CD4-positive, alpha-beta memory T cell (primary cell): ENCODE data around the gene RNF44. TPM values are rescaled to one million over a fixed set of nuclear protein-coding genes. Genes with fewer than 3 reads are reported as not detected.

Experiments used
- CTCF ChIA-PET: fragments of 350-600 bp; sonication (Branson Sonifier 250); formaldehyde crosslinking; loops from one replicate; lab custom pipeline; 2021; ENCODE audit warnings: inconsistent platforms; ENCODE audit not compliant: partially characterized antibody; lab: Charles Lee
- POLR2A ChIA-PET: fragments of 350-600 bp; sonication (Branson Sonifier 250); formaldehyde crosslinking; loops from one replicate; lab custom pipeline; 2021; ENCODE audit not compliant: partially characterized antibody; lab: Charles Lee
- DNase-seq, 5 donors: peaks; one replicate each; pipeline versions ENCODE4 v3.0.0 to v3.0.0-alpha.2; 2020 to 2022; ENCODE audit warnings: mixed read lengths in 1 of 5
- H3K27ac ChIP-seq: one replicate; pipeline ENCODE4 v1.7.0; 2013; ENCODE audit warnings: low read depth, low read length
- H3K27me3 ChIP-seq: 2 replicates; pipeline ENCODE4 v1.7.0; 2013; ENCODE audit warnings: mild to moderate bottlenecking, low read length, moderate library complexity; ENCODE audit not compliant: insufficient read depth
- H3K36me3 ChIP-seq: 2 replicates; pipeline ENCODE4 v1.7.0; 2013; ENCODE audit warnings: mild to moderate bottlenecking, low read length, moderate library complexity; ENCODE audit not compliant: insufficient read depth
- H3K4me1 ChIP-seq: 2 replicates; pipeline ENCODE4 v1.7.0; 2013; ENCODE audit warnings: mild to moderate bottlenecking, low read length, moderate library complexity; ENCODE audit not compliant: insufficient read depth
- H3K4me3 ChIP-seq, 2 donors: one replicate each; pipeline ENCODE4 v1.7.0; 2013; ENCODE audit warnings: low read length in 2 of 2, mild to moderate bottlenecking in 1 of 2
- H3K9me3 ChIP-seq, 2 donors: one replicate each; pipeline ENCODE4 v1.7.0; 2013; ENCODE audit warnings: low read length in 2 of 2, control low read depth in 1 of 2; ENCODE audit not compliant: control insufficient read depth in 1 of 2
- H3K27ac Mint-ChIP-seq, 7 donors: one replicate each; pipeline ENCODE4 v1.8.0; 2020 to 2021; ENCODE audit warnings: mixed read lengths in 7 of 7, mild to moderate bottlenecking in 6 of 7, inconsistent platforms in 3 of 7, moderate library complexity in 3 of 7
- H3K27me3 Mint-ChIP-seq, 2 donors: one replicate each; pipeline ENCODE4 v1.8.0; 2020 to 2021; ENCODE audit warnings: mixed read lengths in 2 of 2
- H3K36me3 Mint-ChIP-seq, 2 donors: one replicate each; pipeline ENCODE4 v1.8.0; 2020 to 2021; ENCODE audit warnings: mixed read lengths in 2 of 2, inconsistent platforms in 1 of 2, mild to moderate bottlenecking in 1 of 2
- H3K4me1 Mint-ChIP-seq, 4 donors: one replicate each; pipeline ENCODE4 v1.8.0; 2020 to 2021; ENCODE audit warnings: mixed read lengths in 4 of 4, mild to moderate bottlenecking in 1 of 4
- H3K4me3 Mint-ChIP-seq, 8 donors: one replicate each; pipeline ENCODE4 v1.8.0; 2020 to 2021; ENCODE audit warnings: mixed read lengths in 8 of 8, mild to moderate bottlenecking in 7 of 8, moderate library complexity in 6 of 8, inconsistent platforms in 3 of 8
- H3K9me3 Mint-ChIP-seq, 8 donors: one replicate each; pipeline ENCODE4 v1.8.0; 2020 to 2021; ENCODE audit warnings: mixed read lengths in 8 of 8, mild to moderate bottlenecking in 5 of 8, inconsistent platforms in 3 of 8, moderate library complexity in 1 of 8
- intact Hi-C: fragments of 100-400 bp; cut with micrococcal nuclease; formaldehyde crosslinking; loops from one replicate; pipeline ENCODE4 v1.15.1; 2023
- polyA plus RNA-seq, 2 donors: library from polyadenylated mRNA; unstranded; fragments of 300-500 nt; fragmentation: Illumina TruSeq; gene quantifications; one replicate each; pipeline ENCODE4 v1.2.3, GENCODE V29; 2021
- total RNA-seq, 2 experiments: library from RNA; stranded (reverse); gene quantifications; one replicate each; pipeline ENCODE4 v1.2.3, GENCODE V29; 2021

Gene RNF44
- total and polyA plus RNA-seq, 4 experiments from 2014 or later: 1.1 to 262 (median 127) TPM

DNA sequence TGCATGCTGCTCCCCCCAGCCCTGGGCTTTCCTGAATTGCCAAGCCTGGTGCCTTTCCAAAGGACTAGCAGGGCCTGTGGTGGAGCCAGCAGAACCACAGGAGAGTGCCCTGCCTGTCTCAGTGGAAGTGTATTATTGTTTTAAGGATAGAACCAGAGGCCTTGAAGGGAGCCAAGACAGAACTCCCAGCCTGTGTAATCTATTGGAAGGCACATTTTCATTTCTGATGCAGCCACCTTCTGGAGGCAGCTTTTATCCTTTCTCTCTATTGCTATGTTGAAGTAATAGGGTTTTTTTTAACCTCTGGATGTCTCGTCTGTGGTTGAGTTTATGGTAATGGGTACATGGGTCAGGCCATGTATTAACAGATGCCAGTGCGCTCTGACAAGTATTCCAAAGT, 29.3 kb downstream of the RNF44 start:
- intact Hi-C loops: no loop called here
- Histone ChIP-seq H3K27ac (no peak overlapping the region), H3K27me3 (no peaks in the 10 kb centered on the region), H3K36me3 (peaks cover 19% of the 10 kb centered on the region), H3K9me3 (no peaks in the 10 kb centered on the region), H3K4me1 (no peaks in the 10 kb centered on the region), H3K4me3 (no peak overlapping the region)
- peaks cover 0 to 5% (median 1%) of the 10 kb centered on the region in 4 donors for H3K4me1 Mint-ChIP-seq
- CTCF ChIA-PET: no interaction called here
- H3K36me3 Mint-ChIP-seq: peaks cover 35 to 55% of the 10 kb centered on the region in 2 donors
- no peak for DNase-seq
- no peak overlapping the region for H3K4me3 Mint-ChIP-seq
- POLR2A ChIA-PET: interaction anchor here (1.2 to 1.3 kb wide), 2 partner anchors 22 to 29 kb away, joined by 3 to 4 read pairs; partner anchors contain the start of gene RNF44
- peak overlapping the region in 3 of 7 donors; percentile 37 to 71 (median 57) for H3K27ac Mint-ChIP-seq
- H3K9me3 Mint-ChIP-seq: no peaks in the 10 kb centered on the region
- H3K27me3 Mint-ChIP-seq: no peaks in the 10 kb centered on the region

DNA sequence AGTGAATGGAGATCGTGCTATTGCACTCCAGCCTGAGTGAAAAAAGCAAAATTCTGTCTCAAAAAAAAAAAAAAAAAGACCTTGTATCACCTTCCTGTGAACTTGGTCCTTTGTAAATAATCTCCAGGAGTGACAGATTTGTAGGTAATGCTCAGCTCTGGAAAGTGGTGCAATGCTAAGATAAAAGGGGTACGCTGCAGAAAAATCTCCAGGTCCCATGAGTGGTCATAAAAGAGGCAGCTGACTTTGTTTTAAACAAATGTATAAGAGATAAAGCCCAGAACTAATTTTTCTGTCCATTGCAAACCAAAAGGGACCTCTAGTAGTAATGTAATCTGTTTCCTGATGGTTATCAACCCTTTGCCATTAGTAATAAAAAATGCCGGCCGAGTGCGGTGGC, 33.7 kb downstream of the RNF44 start:
- Histone ChIP-seq H3K36me3 (peaks cover 45% of the 10 kb centered on the region), H3K4me1 (no peaks in the 10 kb centered on the region), H3K27ac (no peak overlapping the region), H3K27me3 (no peaks in the 10 kb centered on the region), H3K9me3 (no peaks in the 10 kb centered on the region), H3K4me3 (no peak overlapping the region)
- Mint-ChIP-seq H3K36me3 (peaks cover 53 to 72% of the 10 kb centered on the region in 2 donors), H3K27me3 (no peaks in the 10 kb centered on the region), H3K27ac (peak overlapping the region in 2 of 7 donors; percentile 41 to 53), H3K4me3 (no peak overlapping the region), H3K9me3 (no peaks in the 10 kb centered on the region), H3K4me1 (peaks cover 0 to 3% (median 0%) of the 10 kb centered on the region in 4 donors)
- ChIA-PET CTCF (interaction anchor here (0.7 kb wide), 1 partner anchor 22 kb away, joined by 3 read pairs; no protein-coding TSS in a partner anchor), POLR2A (interaction anchor here (1.1 kb wide), 1 partner anchor 31 kb away, joined by 3 read pairs; no protein-coding TSS in a partner anchor)
- intact Hi-C loops: no loop called here
- no peak for DNase-seq

DNA sequence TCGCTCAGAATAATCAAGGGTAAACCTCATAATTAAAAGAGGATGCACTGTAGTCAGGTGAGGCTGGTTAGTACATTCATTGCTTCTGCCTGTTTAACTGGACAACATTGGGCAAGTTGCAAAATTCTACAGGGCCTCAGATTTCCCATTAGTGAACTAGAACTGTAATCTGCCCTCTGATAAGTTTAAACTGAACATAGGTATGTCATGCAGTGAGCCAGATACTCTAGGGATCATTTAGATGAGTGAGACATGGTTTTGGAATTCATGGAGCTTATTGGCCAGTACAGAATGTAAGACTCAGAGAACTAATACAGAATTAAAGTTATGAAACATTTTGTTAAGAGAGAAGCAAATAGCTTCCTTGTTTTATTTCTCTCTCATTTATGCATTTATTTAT, 35.9 kb downstream of the RNF44 start:
- Histone ChIP-seq H3K4me1 (no peaks in the 10 kb centered on the region), H3K36me3 (peaks cover 56% of the 10 kb centered on the region), H3K27me3 (no peaks in the 10 kb centered on the region), H3K9me3 (no peaks in the 10 kb centered on the region), H3K27ac (no peak overlapping the region), H3K4me3 (no peak overlapping the region)
- H3K36me3 Mint-ChIP-seq: peaks cover 48 to 68% of the 10 kb centered on the region in 2 donors
- CTCF ChIA-PET: interaction anchor here (0.6 to 1.5 kb wide), 2 partner anchors 40 to 53 kb away, joined by 3 read pairs; partner anchors contain the start of gene FAF2
- H3K4me3 Mint-ChIP-seq: no peak overlapping the region
- intact Hi-C loops: no loop called here
- H3K4me1 Mint-ChIP-seq: peaks cover 0 to 3% (median 0%) of the 10 kb centered on the region in 4 donors
- no peak overlapping the region for H3K27ac Mint-ChIP-seq
- DNase-seq: no peak
- H3K27me3 Mint-ChIP-seq: no peaks in the 10 kb centered on the region
- POLR2A ChIA-PET: interaction anchor here (1.3 kb wide), 1 partner anchor 36 kb away, joined by 3 read pairs; the partner anchor contains the start of gene RNF44
- no peaks in the 10 kb centered on the region for H3K9me3 Mint-ChIP-seq

GRCh38 chr5:176500511-176500910, 36.7 kb downstream of the RNF44 start:
- Histone ChIP-seq H3K9me3 (no peaks in the 10 kb centered on the region), H3K27ac (no peak overlapping the region), H3K4me3 (no peak overlapping the region), H3K4me1 (no peaks in the 10 kb centered on the region), H3K36me3 (peaks cover 53% of the 10 kb centered on the region), H3K27me3 (no peaks in the 10 kb centered on the region)
- POLR2A ChIA-PET: interaction anchor here (0.8 to 1.3 kb wide), 2 partner anchors 37 to 52 kb away, joined by 3 read pairs; partner anchors contain the start of genes FAF2 and RNF44
- no peak overlapping the region for H3K4me3 Mint-ChIP-seq
- peaks cover 0 to 3% (median 0%) of the 10 kb centered on the region in 4 donors for H3K4me1 Mint-ChIP-seq
- intact Hi-C loops: no loop called here
- CTCF ChIA-PET: no interaction called here
- no peaks in the 10 kb centered on the region for H3K9me3 Mint-ChIP-seq
- H3K27me3 Mint-ChIP-seq: no peaks in the 10 kb centered on the region
- H3K27ac Mint-ChIP-seq: peak overlapping the region in 3 of 7 donors; percentile 9 to 69 (median 18)
- H3K36me3 Mint-ChIP-seq: peaks cover 51 to 69% of the 10 kb centered on the region in 2 donors
- DNase-seq: no peak

GRCh38 chr5:176499273-176499672, 37.9 kb downstream of the RNF44 start:
- Histone ChIP-seq H3K36me3 (peaks cover 58% of the 10 kb centered on the region), H3K4me1 (no peaks in the 10 kb centered on the region), H3K9me3 (no peaks in the 10 kb centered on the region), H3K27me3 (no peaks in the 10 kb centered on the region), H3K4me3 (no peak overlapping the region), H3K27ac (no peak overlapping the region)
- intact Hi-C loops: no loop called here
- H3K36me3 Mint-ChIP-seq: peaks cover 46 to 64% of the 10 kb centered on the region in 2 donors
- CTCF ChIA-PET: no interaction called here
- peaks cover 0 to 3% (median 0%) of the 10 kb centered on the region in 4 donors for H3K4me1 Mint-ChIP-seq
- POLR2A ChIA-PET: interaction anchor here (0.7 to 1.1 kb wide), 3 partner anchors 26 to 38 kb away, joined by 3 read pairs; partner anchors contain the start of gene RNF44
- no peak overlapping the region for H3K27ac Mint-ChIP-seq
- H3K27me3 Mint-ChIP-seq: no peaks in the 10 kb centered on the region
- H3K9me3 Mint-ChIP-seq: no peaks in the 10 kb centered on the region
- no peak overlapping the region for H3K4me3 Mint-ChIP-seq
- no peak for DNase-seq

DNA sequence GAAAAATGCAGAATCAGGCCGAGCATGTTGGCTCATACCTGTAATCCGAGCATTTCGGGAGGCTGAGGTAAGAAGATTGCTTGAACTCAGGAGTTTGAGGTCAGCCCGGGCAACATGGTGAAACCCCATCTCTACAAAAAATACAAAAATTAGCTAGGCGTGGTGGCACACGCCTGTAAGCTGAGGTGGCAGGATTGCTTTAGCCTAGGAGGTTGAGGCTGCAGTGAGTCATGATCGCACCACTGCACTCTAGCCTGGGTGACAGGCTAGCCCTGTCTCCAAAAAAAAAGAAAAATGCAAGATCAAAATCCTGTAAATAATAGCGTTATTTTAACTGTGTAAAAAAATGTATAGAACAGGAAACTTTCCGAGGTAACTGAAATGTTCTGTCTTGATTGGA, 39.4 kb downstream of the RNF44 start:
- POLR2A ChIA-PET: no interaction called here
- H3K4me1 Mint-ChIP-seq: peaks cover 0 to 3% (median 0%) of the 10 kb centered on the region in 4 donors
- H3K4me1 ChIP-seq: no peaks in the 10 kb centered on the region
- no peak overlapping the region for H3K27ac ChIP-seq
- peaks cover 67% of the 10 kb centered on the region for H3K36me3 ChIP-seq
- H3K27me3 Mint-ChIP-seq: no peaks in the 10 kb centered on the region
- CTCF ChIA-PET: no interaction called here
- H3K4me3 Mint-ChIP-seq: no peak overlapping the region
- H3K4me3 ChIP-seq: no peak overlapping the region
- peak overlapping the region in 1 of 7 donors; percentile 41 for H3K27ac Mint-ChIP-seq
- no peaks in the 10 kb centered on the region for H3K9me3 Mint-ChIP-seq
- H3K9me3 ChIP-seq: no peaks in the 10 kb centered on the region
- H3K27me3 ChIP-seq: no peaks in the 10 kb centered on the region
- H3K36me3 Mint-ChIP-seq: peaks cover 60 to 73% of the 10 kb centered on the region in 2 donors
- intact Hi-C loops: no loop called here
- DNase-seq: no peak

GRCh38 chr5:176492431-176492830, 44.8 kb downstream of the RNF44 start:
- H3K4me1 ChIP-seq: peaks cover 19% of the 10 kb centered on the region
- H3K27me3 ChIP-seq: no peaks in the 10 kb centered on the region
- peak overlapping the region in 5 of 7 donors; percentile 8 to 89 (median 53) for H3K27ac Mint-ChIP-seq
- H3K27me3 Mint-ChIP-seq: no peaks in the 10 kb centered on the region
- POLR2A ChIA-PET: interaction anchor here (1.1 to 1.3 kb wide), 2 partner anchors 43 to 45 kb away, joined by 3 read pairs; no protein-coding TSS in a partner anchor
- H3K4me3 ChIP-seq: no peak overlapping the region
- H3K9me3 Mint-ChIP-seq: no peaks in the 10 kb centered on the region
- no peaks in the 10 kb centered on the region for H3K9me3 ChIP-seq
- H3K36me3 Mint-ChIP-seq: peaks cover 70 to 73% of the 10 kb centered on the region in 2 donors
- CTCF ChIA-PET: interaction anchor here (1.0 kb wide), 1 partner anchor 99 kb away, joined by 3 read pairs; no protein-coding TSS in a partner anchor
- H3K36me3 ChIP-seq: peaks cover 54% of the 10 kb centered on the region
- intact Hi-C loops: loop anchor here (5.0 kb wide), 1 partner anchor 45 kb away; the partner anchor contains the start of gene RNF44
- H3K4me1 Mint-ChIP-seq: peaks cover 14 to 31% (median 21%) of the 10 kb centered on the region in 4 donors
- DNase-seq: no peak
- no peak overlapping the region for H3K4me3 Mint-ChIP-seq
- no peak overlapping the region for H3K27ac ChIP-seq
